ENCODE measurements around the gene APBA2. TPM values are rescaled to one million over a fixed set of nuclear protein-coding genes. Genes with fewer than 3 reads are reported as not detected.

Gene APBA2
- total and polyA plus RNA-seq, 2 of the 13 experiments (the other 11 are each of a cell fraction or from before 2014, with no cell fraction given) = 0.62 to 2.3 TPM

DNA sequence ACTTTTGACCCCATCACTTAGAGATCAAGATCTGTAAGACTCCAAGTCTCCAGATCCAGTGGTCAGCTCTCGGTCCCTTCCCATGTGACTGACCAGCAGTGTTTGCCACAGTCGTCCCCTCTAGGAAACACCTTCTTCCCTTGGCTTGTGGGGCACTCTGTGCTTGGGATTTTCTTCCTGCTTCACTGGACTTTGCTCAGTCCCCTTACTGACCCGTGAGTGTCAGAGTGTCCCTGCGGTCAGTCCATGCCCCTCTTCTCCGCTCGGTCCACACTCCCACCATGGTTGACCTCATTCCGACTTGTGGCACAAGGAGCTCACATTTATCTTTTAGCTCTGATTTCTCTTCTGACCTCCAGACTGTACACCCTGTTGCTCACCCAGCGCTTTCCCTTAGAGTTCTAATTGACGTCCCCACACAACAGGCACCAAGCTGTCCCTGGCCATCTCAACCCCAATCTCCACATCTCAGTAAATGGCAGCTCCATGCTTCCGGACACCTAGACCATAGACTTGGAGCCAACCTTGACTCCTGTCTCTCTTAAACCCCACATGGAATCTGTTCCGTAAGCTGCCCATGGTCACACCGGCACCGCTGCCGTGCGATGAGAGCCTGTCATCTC lies 67.9 kb downstream of the APBA2 start:
- Histone ChIP-seq H3K27me3 (ENCODE audit: control insufficient read depth in 1 of 2, insufficient read depth in 2 of 2, low read length in 2 of 2) (no peaks in the 10 kb centered on the region), H3K4me1 (ENCODE audit: insufficient read depth, low read length) (peaks cover 9% of the 10 kb centered on the region), H3K9ac (ENCODE audit: insufficient read depth, low read depth, low read length) (no peak overlapping the region), H3K36me3 (replicated peaks in 1 of 2; ENCODE audit: control insufficient read depth in 1 of 2, insufficient read depth in 2 of 2, low read length in 2 of 2) (no peaks in the 10 kb centered on the region), H3K9me3 (ENCODE audit: low read length) (no peaks in the 10 kb centered on the region), H3K4me3 (replicated peaks in 1 of 3; ENCODE audit: insufficient read depth in 1 of 3, low read depth in 2 of 3, low read length in 3 of 3) (no peak overlapping the region), H2AFZ (ENCODE audit: low read length) (no peak overlapping the region), H3K27ac (ENCODE audit: extremely low read length, insufficient read depth, low read length) (no peak overlapping the region), H3K4me2 (ENCODE audit: low read depth, low read length) (no peak overlapping the region), H3K79me2 (ENCODE audit: insufficient read depth, low read length) (no peaks in the 10 kb centered on the region), H4K20me1 (ENCODE audit: insufficient read depth, low read length) (no peaks in the 10 kb centered on the region)
- DNase-seq (ENCODE audit: low spot score) = no peak
- ATAC-seq = no peak
- POLR2A ChIA-PET = no interaction called here
- intact Hi-C loops (cut with micrococcal nuclease; ENCODE audit: unreplicated experiment) (no loop called here), in situ Hi-C loops (cut with HindIII; ENCODE audit: extremely low pct_ligation_motif_present, low pct_unique_long_range_greater_than_20kb) (no loop called here)
- WGBS (ENCODE audit: low lambda C conversion rate) = 75% methylated on average over 15 of the region's 15 CpGs
- CTCF ChIA-PET (ENCODE audit: low intra/inter-chr PET ratio, low total read pairs) = no interaction called here
- no peak for FAIRE-seq
- BruUV-seq (replicated peaks) = no TSS peak
- TF ChIP-seq ZFP62 (CRISPR knock-in tag; IDR thresholded peaks at IDR 0.05) (no peak), HHEX (CRISPR knock-in tag; IDR thresholded peaks at IDR 0.05) (no peak), ZNF616 (CRISPR knock-in tag; IDR thresholded peaks at IDR 0.05; ENCODE audit: low read depth) (no peak), ZNF777 (CRISPR knock-in tag; IDR thresholded peaks at IDR 0.05) (no peak), ZNF33A (CRISPR knock-in tag; IDR thresholded peaks at IDR 0.05; ENCODE audit: borderline replicate concordance) (no peak), KIAA2018 (CRISPR knock-in tag; IDR thresholded peaks at IDR 0.05; ENCODE audit: borderline replicate concordance) (no peak), MLLT10 (CRISPR knock-in tag; IDR thresholded peaks at IDR 0.05) (no peak), ZNF160 (CRISPR knock-in tag; IDR thresholded peaks at IDR 0.05) (no peak), ZNF136 (CRISPR knock-in tag; IDR thresholded peaks at IDR 0.05; ENCODE audit: low read depth) (no peak), ZNF878 (CRISPR knock-in tag; IDR thresholded peaks at IDR 0.05) (no peak), NR2C2 (CRISPR knock-in tag; IDR thresholded peaks at IDR 0.05; ENCODE audit: borderline replicate concordance) (no peak), ATRX (CRISPR knock-in tag; IDR thresholded peaks at IDR 0.05; ENCODE audit: borderline replicate concordance) (no peak), KDM2A (CRISPR knock-in tag; IDR thresholded peaks at IDR 0.05; ENCODE audit: borderline replicate concordance, low read depth) (no peak)

Data from HepG2 (cell line).